Calu3 (cell line): ENCODE results near the gene CUL2. TPM values are rescaled to one million over a fixed set of nuclear protein-coding genes. Genes with fewer than 3 reads are reported as not detected.

ENCODE experiments used
- BruUV-seq: library from RNA; stranded (reverse); fragments of 400-500 nt; replicated peaks from 2 replicates; lab custom pipeline; 2021; lab: Mats Ljungman, UMichigan
- CTCF ChIA-PET: fragments of 300-600 bp; sonication (Branson Sonifier 250); formaldehyde crosslinking; loops from one replicate; lab custom pipeline; 2022; ENCODE audit warnings: antibody characterized with exemption; lab: Charles Lee
- DNase-seq: peaks from one replicate; pipeline ENCODE4 v3.0.0; 2022
- H3K27ac Mint-ChIP-seq: one replicate; pipeline ENCODE4 v1.8.0; 2022; ENCODE audit warnings: mixed read lengths; ENCODE audit not compliant: unreplicated experiment
- H3K27me3 Mint-ChIP-seq: one replicate; pipeline ENCODE4 v1.8.0; 2022; ENCODE audit warnings: mixed read lengths; ENCODE audit not compliant: unreplicated experiment
- H3K36me3 Mint-ChIP-seq: one replicate; pipeline ENCODE4 v1.8.0; 2022; ENCODE audit warnings: mild to moderate bottlenecking, moderate library complexity, mixed read lengths; ENCODE audit not compliant: insufficient read depth, unreplicated experiment
- H3K4me1 Mint-ChIP-seq: one replicate; pipeline ENCODE4 v1.8.0; 2022; ENCODE audit warnings: mild to moderate bottlenecking, low read depth, mixed read lengths; ENCODE audit not compliant: unreplicated experiment
- H3K4me3 Mint-ChIP-seq: one replicate; pipeline ENCODE4 v1.8.0; 2022; ENCODE audit warnings: mild to moderate bottlenecking, low read depth, moderate library complexity, mixed read lengths; ENCODE audit not compliant: unreplicated experiment
- H3K9me3 Mint-ChIP-seq: one replicate; pipeline ENCODE4 v1.8.0; 2022; ENCODE audit warnings: low read depth, mixed read lengths; ENCODE audit not compliant: unreplicated experiment
- intact Hi-C: fragments of 100-400 bp; cut with micrococcal nuclease; formaldehyde crosslinking; loops from one replicate; pipeline ENCODE4 v1.10.0; 2022; ENCODE audit not compliant: unreplicated experiment
- total RNA-seq: library from RNA; stranded (reverse); gene quantifications from 2 replicates; pipeline ENCODE4 v1.2.3, GENCODE V29; 2022
- TF ChIP-seq, protein P1 (sequence below): fragments of 200-600 bp; IDR thresholded peaks from one replicate; pipeline ENCODE4 v1.8.0; 2022; ENCODE audit warnings: antibody characterized with exemption; ENCODE audit not compliant: unreplicated experiment

Gene CUL2
- total RNA-seq, 1 experiment from 2014 or later, result 37.1 TPM

DNA sequence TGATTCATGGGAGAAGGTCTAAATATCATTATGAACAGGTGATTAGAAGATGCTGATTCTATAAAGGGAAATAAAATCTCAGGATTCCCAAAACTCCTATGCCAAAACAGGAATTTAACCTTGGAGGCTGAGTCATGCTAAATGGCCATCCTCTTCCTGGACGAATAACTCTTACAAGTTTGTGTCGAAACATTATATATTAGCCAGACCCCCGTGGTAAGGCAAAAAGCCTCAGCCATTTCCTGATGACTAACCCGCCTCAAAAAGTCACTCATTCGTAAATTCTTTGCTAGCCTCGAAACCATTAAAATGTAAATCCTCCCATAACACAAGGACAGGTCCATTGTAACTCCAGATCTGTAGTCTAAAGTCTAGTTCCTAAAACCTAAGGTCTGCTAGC, 32.0 kb downstream of the CUL2 start:
- TF ChIP-seq, protein P1, sequence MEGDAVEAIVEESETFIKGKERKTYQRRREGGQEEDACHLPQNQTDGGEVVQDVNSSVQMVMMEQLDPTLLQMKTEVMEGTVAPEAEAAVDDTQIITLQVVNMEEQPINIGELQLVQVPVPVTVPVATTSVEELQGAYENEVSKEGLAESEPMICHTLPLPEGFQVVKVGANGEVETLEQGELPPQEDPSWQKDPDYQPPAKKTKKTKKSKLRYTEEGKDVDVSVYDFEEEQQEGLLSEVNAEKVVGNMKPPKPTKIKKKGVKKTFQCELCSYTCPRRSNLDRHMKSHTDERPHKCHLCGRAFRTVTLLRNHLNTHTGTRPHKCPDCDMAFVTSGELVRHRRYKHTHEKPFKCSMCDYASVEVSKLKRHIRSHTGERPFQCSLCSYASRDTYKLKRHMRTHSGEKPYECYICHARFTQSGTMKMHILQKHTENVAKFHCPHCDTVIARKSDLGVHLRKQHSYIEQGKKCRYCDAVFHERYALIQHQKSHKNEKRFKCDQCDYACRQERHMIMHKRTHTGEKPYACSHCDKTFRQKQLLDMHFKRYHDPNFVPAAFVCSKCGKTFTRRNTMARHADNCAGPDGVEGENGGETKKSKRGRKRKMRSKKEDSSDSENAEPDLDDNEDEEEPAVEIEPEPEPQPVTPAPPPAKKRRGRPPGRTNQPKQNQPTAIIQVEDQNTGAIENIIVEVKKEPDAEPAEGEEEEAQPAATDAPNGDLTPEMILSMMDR, result no peak
- H3K9me3 Mint-ChIP-seq, result no peaks in the 10 kb centered on the region
- H3K27me3 Mint-ChIP-seq, result no peaks in the 10 kb centered on the region
- H3K27ac Mint-ChIP-seq, result peak overlapping the region; percentile 32
- H3K4me1 Mint-ChIP-seq, result peaks cover 28% of the 10 kb centered on the region
- no peaks in the 10 kb centered on the region for H3K36me3 Mint-ChIP-seq
- intact Hi-C loops, result no loop called here
- peak; percentile 46 for DNase-seq
- no TSS peak for BruUV-seq
- H3K4me3 Mint-ChIP-seq, result no peak overlapping the region
- CTCF ChIA-PET, result no interaction called here

GRCh38 chr10:35056686-35057085, 33.5 kb downstream of the CUL2 start:
- Mint-ChIP-seq H3K4me3 (no peak overlapping the region), H3K36me3 (peaks cover 6% of the 10 kb centered on the region), H3K9me3 (no peaks in the 10 kb centered on the region), H3K27me3 (no peaks in the 10 kb centered on the region), H3K27ac (peak overlapping the region; percentile 4), H3K4me1 (peaks cover 28% of the 10 kb centered on the region)
- BruUV-seq, result no TSS peak
- DNase-seq, result no peak
- intact Hi-C loops, result no loop called here
- TF ChIP-seq, protein P1, result no peak
- CTCF ChIA-PET, result no interaction called here

DNA sequence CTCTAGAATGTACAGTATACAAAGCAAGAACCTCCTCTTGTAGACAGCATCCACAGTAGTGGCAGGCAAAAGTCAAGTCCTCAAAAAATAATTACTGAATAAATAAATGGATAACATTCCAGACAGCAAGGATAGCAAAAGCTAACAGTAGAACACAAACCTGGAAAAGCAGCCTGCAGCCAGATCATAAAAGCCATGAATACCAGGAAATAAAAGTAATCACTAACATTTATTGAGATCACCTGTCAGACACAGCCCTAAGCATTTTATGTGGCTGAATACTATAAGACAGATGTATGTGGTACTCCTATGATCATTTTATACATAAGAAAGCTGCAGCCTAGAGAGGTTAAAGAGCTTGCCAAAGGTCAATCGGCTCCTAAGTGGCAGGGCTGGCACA, 34.0 kb downstream of the CUL2 start:
- TF ChIP-seq, protein P1, result no peak
- H3K4me3 Mint-ChIP-seq, result no peak overlapping the region
- BruUV-seq, result no TSS peak
- CTCF ChIA-PET, result no interaction called here
- no peak for DNase-seq
- H3K4me1 Mint-ChIP-seq, result peaks cover 28% of the 10 kb centered on the region
- no peaks in the 10 kb centered on the region for H3K27me3 Mint-ChIP-seq
- intact Hi-C loops, result no loop called here
- H3K9me3 Mint-ChIP-seq, result no peaks in the 10 kb centered on the region
- H3K36me3 Mint-ChIP-seq, result peaks cover 6% of the 10 kb centered on the region
- no peak overlapping the region for H3K27ac Mint-ChIP-seq

GRCh38 chr10:35050568-35050967, 39.6 kb downstream of the CUL2 start:
- H3K27ac Mint-ChIP-seq, result no peak overlapping the region
- BruUV-seq, result no TSS peak
- no peak overlapping the region for H3K4me3 Mint-ChIP-seq

More at GRCh38 chr10:35050568-35050967, 39.6 kb downstream of the CUL2 start:
- peaks cover 1% of the 10 kb centered on the region for H3K4me1 Mint-ChIP-seq
- no peaks in the 10 kb centered on the region for H3K27me3 Mint-ChIP-seq
- TF ChIP-seq, protein P1, result no peak
- no peak for DNase-seq
- intact Hi-C loops, result no loop called here
- CTCF ChIA-PET, result no interaction called here
- peaks cover 15% of the 10 kb centered on the region for H3K36me3 Mint-ChIP-seq
- no peaks in the 10 kb centered on the region for H3K9me3 Mint-ChIP-seq
